ENCODE data around the gene PCDH17.

- TF ChIP-seq CTCF (conservative IDR thresholded peaks at IDR 0.05; ENCODE audit: low read depth, low read length) (no peak), EZH2 (IDR thresholded peaks at IDR 0.05; ENCODE audit: low read length, unreplicated experiment) (no peak), EZH2phosphoT487 (IDR thresholded peaks at IDR 0.05; ENCODE audit: borderline replicate concordance, low read length) (no peak)
Measured at GRCh38 chr13:57672168-57672567, 40.6 kb downstream of the PCDH17 start.
